Right lobe of liver (tissue), 4 donors: ENCODE data around the gene GSKIP.

Source experiments
- CTCF ChIP-seq, 4 donors: fragments of 200-600 bp in 3 of 4; fragments of 450-650 bp in 1 of 4; IDR thresholded peaks; one replicate each; pipeline versions ENCODE4 v1.5.1 to v1.8.0; 2016 to 2022; ENCODE audit warnings: antibody characterized with exemption in 4 of 4, mild to moderate bottlenecking in 2 of 4
- POLR2A ChIP-seq: fragments of 450-650 bp; IDR thresholded peaks from one replicate; pipeline ENCODE4 v1.6.1; 2017; ENCODE audit warnings: antibody characterized with exemption, mild to moderate bottlenecking
- donor health status: DM: no; HTN: no; CAD: no.
- donor health status: DM: no; HTN: no; CAD: no.
- donor health status: DM: no; HTN: yes; CAD: no.

- TF ChIP-seq CTCF (IDR thresholded peaks at IDR 0.05) (no peak), POLR2A (no peak)
Measured at GRCh38 chr14:96354246-96354645, 9.1 kb upstream of the GSKIP start.
